LNCAP (cell line): Measurements from ENCODE around the gene ZNF106.

ENCODE experiments used
- CTCF ChIP-seq: fragments of 450-650 bp; IDR thresholded peaks from 2 replicates; pipeline ENCODE4 v1.5.1; 2017; ENCODE audit warnings: mild to moderate bottlenecking

Gene ZNF106

GRCh38 chr15:42490671-42491538 lies at the start of gene ZNF106:
Gene ZNF106, minus strand, starts transcription at chr15:42491141. Its CDS starts 18,852 bp downstream, at chr15:42472289.
- TF ChIP-seq CTCF, result no peak

GRCh38 chr15:42533246-42533645 lies 42.3 kb upstream of the ZNF106 start:
- TF ChIP-seq CTCF, result no peak

GRCh38 chr15:42528970-42529369 lies 38.0 kb upstream of the ZNF106 start:
- no peak for TF ChIP-seq CTCF

GRCh38 chr15:42523331-42523730 lies 32.4 kb upstream of the ZNF106 start:
- TF ChIP-seq CTCF, result no peak

- TF ChIP-seq CTCF, result no peak
Observed at GRCh38 chr15:42511007-42511391, 20.1 kb upstream of the ZNF106 start.

- no peak for TF ChIP-seq CTCF
Observed at GRCh38 chr15:42510258-42511006, 19.5 kb upstream of the ZNF106 start.

GRCh38 chr15:42508263-42508690 lies 17.3 kb upstream of the ZNF106 start:
- no peak for TF ChIP-seq CTCF
